HEK293T (cell line): ENCODE measurements around the gene MRPL14.

ENCODE experiments used
- CTCF ChIA-PET: fragments of 350-600 bp; formaldehyde crosslinking; extraction: SDS; loops from one replicate; lab custom pipeline; 2021; ENCODE audit warnings: antibody characterized with exemption, inconsistent platforms; lab: Yijun Ruan, JAX
- POLR2A ChIA-PET: fragments of 350-600 bp; formaldehyde crosslinking; extraction: SDS; loops from one replicate; lab custom pipeline; 2020; ENCODE audit warnings: antibody characterized with exemption, inconsistent platforms; lab: Yijun Ruan, JAX
- DNase-seq: peaks from one replicate; pipeline ENCODE4 v3.0.0; 2012; ENCODE audit warnings: mixed read lengths; ENCODE audit errors: extremely low spot score
- ARNT ChIP-seq: fragments of 450-650 bp; IDR thresholded peaks from 2 replicates; pipeline ENCODE4 v1.6.1; 2017; ENCODE audit warnings: mild to moderate bottlenecking
- BHLHE40 ChIP-seq: fragments of 450-650 bp; IDR thresholded peaks from 2 replicates; pipeline ENCODE4 v1.6.1; 2016; ENCODE audit warnings: mild to moderate bottlenecking, moderate library complexity, borderline replicate concordance
- CTBP1 ChIP-seq: fragments of 450-650 bp; IDR thresholded peaks from 2 replicates; pipeline ENCODE4 v1.6.1; 2016; ENCODE audit warnings: borderline replicate concordance
- ELF4 ChIP-seq: fragments of 450-650 bp; IDR thresholded peaks from 2 replicates; pipeline ENCODE4 v1.6.1; 2017; ENCODE audit warnings: antibody characterized with exemption
- FOXA1 ChIP-seq: fragments of 450-650 bp; IDR thresholded peaks from 2 replicates; pipeline ENCODE4 v1.6.1; 2016; ENCODE audit warnings: mild to moderate bottlenecking
- FOXK2 ChIP-seq: fragments of 450-650 bp; IDR thresholded peaks from 2 replicates; pipeline ENCODE4 v1.6.1; 2016; ENCODE audit warnings: mild to moderate bottlenecking
- FOXM1 ChIP-seq: fragments of 450-650 bp; IDR thresholded peaks from 2 replicates; pipeline ENCODE4 v1.6.1; 2017; ENCODE audit warnings: mild to moderate bottlenecking, borderline replicate concordance
- HDGF ChIP-seq: fragments of 450-650 bp; IDR thresholded peaks from 2 replicates; pipeline ENCODE4 v1.6.1; 2017; ENCODE audit warnings: antibody characterized with exemption, borderline replicate concordance
- L3MBTL2 ChIP-seq: fragments of 450-650 bp; conservative IDR thresholded peaks from 2 replicates; pipeline ENCODE4 v1.6.1; 2016; ENCODE audit warnings: mild to moderate bottlenecking
- LEF1 ChIP-seq: fragments of 450-650 bp; IDR thresholded peaks from 2 replicates; pipeline ENCODE4 v1.6.1; 2017; ENCODE audit warnings: mild to moderate bottlenecking, borderline replicate concordance
- NFRKB ChIP-seq: fragments of 450-650 bp; IDR thresholded peaks from 2 replicates; pipeline ENCODE4 v1.6.1; 2016; ENCODE audit warnings: mild to moderate bottlenecking, moderate library complexity
- PKNOX1 ChIP-seq: fragments of 450-650 bp; IDR thresholded peaks from 2 replicates; pipeline ENCODE4 v1.6.1; 2016
- SP1 ChIP-seq: fragments of 450-650 bp; IDR thresholded peaks from 2 replicates; pipeline ENCODE4 v1.6.1; 2017
- SUZ12 ChIP-seq: fragments of 450-650 bp; IDR thresholded peaks from 2 replicates; pipeline ENCODE4 v1.6.1; 2016; ENCODE audit warnings: mild to moderate bottlenecking
- TARDBP ChIP-seq: fragments of 450-650 bp; IDR thresholded peaks from 2 replicates; pipeline ENCODE4 v1.6.1; 2016
- ZNF384 ChIP-seq: fragments of 450-650 bp; IDR thresholded peaks from 2 replicates; pipeline ENCODE4 v1.6.1; 2016

Gene MRPL14

GRCh38 chr6:44080561-44081521 lies 46.4 kb downstream of the MRPL14 start:
- DNase-seq: no peak
- CTCF ChIA-PET: no interaction called here
- POLR2A ChIA-PET: no interaction called here
- TF ChIP-seq HDGF (no peak), FOXM1 (no peak), TARDBP (no peak), SP1 (no peak), CTBP1 (no peak), ARNT (no peak), PKNOX1 (no peak), ELF4 (no peak), LEF1 (no peak), FOXA1 (no peak)

DNA sequence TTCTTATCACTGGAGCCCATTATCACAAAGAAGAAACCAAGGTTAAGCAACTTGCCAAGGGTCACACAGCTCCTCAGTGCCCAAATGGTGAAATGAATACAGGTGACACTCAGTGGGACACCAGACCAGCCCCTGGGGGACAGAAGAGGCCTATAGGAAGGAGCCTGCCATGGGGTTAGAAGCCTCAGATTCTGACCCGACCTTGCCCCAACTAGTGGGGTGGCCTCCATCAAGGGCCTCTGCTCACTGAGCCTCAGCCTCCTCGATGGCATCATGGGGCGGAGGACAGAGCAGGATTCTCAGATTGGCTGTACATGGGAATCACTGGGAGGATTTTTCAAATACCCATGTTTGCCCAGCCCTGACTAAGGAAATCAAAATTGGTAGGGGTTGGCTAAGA lies 47.6 kb downstream of the MRPL14 start:
- ChIA-PET CTCF (interaction anchor here (0.6 to 2.6 kb wide), 12 partner anchors 17 to 504 kb away, joined by 3 to 22 read pairs (median 3); partner anchors contain the start of genes POLH, VEGFA and XPO5), POLR2A (interaction anchor here (0.6 to 1.5 kb wide), 3 partner anchors 307 to 810 kb away, joined by 3 to 6 read pairs (median 3); partner anchors contain the start of gene VEGFA)

DNA sequence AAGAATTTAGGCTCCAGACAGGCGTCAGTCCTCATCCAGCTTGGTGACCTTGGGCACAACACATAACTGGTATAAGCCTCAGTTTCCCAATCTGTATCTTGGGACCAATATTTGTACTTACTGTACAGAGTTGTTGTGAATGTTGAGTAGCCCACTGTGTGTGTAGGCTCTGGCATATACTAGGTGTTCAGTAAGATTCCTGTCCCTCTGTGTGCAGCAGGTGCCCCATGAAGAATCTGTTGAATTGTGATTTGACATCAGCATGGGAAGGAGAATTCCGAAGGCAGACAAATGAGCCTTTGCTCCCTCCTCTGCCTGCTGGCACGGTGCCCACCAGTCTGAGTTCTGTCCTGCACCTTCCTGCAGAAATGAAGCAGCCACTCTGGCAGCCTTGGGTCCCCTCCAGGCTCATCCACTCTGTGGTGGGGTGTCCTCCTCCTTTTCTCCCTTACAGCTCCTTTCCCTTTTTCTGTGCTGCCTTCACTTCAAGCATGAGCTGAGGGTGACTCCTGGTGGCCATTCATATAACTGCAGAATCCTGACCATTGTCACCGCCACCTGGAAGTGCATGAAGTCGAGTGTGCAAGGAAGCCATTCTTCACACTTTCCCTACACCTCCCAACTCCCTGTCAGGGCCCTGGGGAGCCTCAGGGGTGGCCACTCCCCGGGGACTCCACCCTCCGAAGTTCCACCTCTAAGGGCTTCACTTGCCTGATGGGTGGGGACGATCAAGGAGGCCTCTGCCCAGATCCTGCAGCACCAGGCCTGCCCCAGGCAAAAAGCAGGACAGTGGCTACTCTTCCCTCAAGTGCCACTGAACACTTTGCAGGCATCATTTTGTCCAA lies 48.2 kb downstream of the MRPL14 start:
- ChIA-PET CTCF (interaction anchor here (0.5 to 2.6 kb wide), 15 partner anchors 18 to 470 kb away, joined by 3 to 22 read pairs (median 3); partner anchors contain the start of gene VEGFA), POLR2A (interaction anchor here (0.6 to 1.5 kb wide), 3 partner anchors 307 to 809 kb away, joined by 3 to 6 read pairs (median 3); partner anchors contain the start of gene VEGFA)
- TF ChIP-seq CTBP1: no peak
- no peak for TF ChIP-seq SP1
- TF ChIP-seq PKNOX1: no peak
- no peak for TF ChIP-seq SUZ12
- no peak for TF ChIP-seq ARNT
- no peak for TF ChIP-seq BHLHE40
- no peak for TF ChIP-seq FOXM1
- no peak for TF ChIP-seq LEF1
- TF ChIP-seq HDGF: no peak
- no peak for TF ChIP-seq ELF4
- TF ChIP-seq ZNF384: no peak
- DNase-seq: peak; percentile 72

More for the DNA sequence above, 47.6 kb downstream of the MRPL14 start:
- no peak for DNase-seq
- TF ChIP-seq PKNOX1 (no peak), ELF4 (no peak), SP1 (no peak), LEF1 (no peak)

DNA sequence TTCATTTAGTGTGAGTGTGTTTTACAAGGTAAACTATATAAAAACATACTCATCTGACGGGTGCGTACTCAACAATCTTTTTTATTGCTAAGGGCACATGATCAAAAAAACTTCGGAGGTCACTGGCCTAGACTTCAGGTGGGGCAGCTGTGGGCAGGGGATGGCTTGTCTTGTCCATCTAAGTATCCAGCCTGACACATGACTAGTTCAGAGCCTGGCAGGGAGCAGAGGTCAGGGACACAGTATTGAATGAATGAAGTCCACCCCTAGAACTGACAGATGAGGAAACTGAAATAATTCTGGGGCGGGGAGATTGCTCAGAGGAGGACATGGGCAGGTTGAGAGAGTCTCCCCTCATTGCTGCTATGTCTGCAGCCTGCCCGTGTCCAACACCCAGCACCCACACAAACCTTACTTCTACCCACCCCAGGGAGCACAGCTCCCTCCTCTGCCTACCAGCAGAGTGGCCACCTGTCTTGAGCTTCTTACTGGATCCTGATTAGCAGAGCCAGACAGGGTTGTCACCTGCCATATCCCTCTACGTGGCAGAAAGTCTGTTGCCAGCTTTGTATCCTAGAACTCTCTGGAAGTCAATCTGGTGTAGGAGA lies 48.9 kb downstream of the MRPL14 start:
- DNase-seq: no peak
- TF ChIP-seq FOXM1: no peak
- no peak for TF ChIP-seq FOXK2
- no peak for TF ChIP-seq SP1
- TF ChIP-seq ARNT: no peak
- no peak for TF ChIP-seq ZNF384
- TF ChIP-seq L3MBTL2: no peak
- no peak for TF ChIP-seq SUZ12
- TF ChIP-seq NFRKB: no peak
- no peak for TF ChIP-seq TARDBP
- no peak for TF ChIP-seq FOXA1
- no peak for TF ChIP-seq ELF4
- ChIA-PET CTCF (interaction anchor here (0.5 to 2.6 kb wide), 15 partner anchors 18 to 470 kb away, joined by 3 to 22 read pairs (median 3); partner anchors contain the start of gene VEGFA), POLR2A (interaction anchor here (1.0 to 1.5 kb wide), 2 partner anchors 306 to 308 kb away, joined by 3 to 6 read pairs; partner anchors contain the start of gene VEGFA)

- ChIA-PET CTCF (interaction anchor here (2.6 kb wide), 1 partner anchor 411 kb away, joined by 14 read pairs; no protein-coding TSS in a partner anchor), POLR2A (no interaction called here)
- DNase-seq: no peak
- no peak for TF ChIP-seq LEF1
- no peak for TF ChIP-seq BHLHE40
- TF ChIP-seq FOXM1: no peak
- no peak for TF ChIP-seq L3MBTL2
- no peak for TF ChIP-seq SP1
- TF ChIP-seq CTBP1: no peak
- no peak for TF ChIP-seq HDGF
- no peak for TF ChIP-seq SUZ12
- no peak for TF ChIP-seq ELF4
- TF ChIP-seq ARNT: no peak
- no peak for TF ChIP-seq PKNOX1
- no peak for TF ChIP-seq TARDBP
- no peak for TF ChIP-seq ZNF384
- no peak for TF ChIP-seq NFRKB
- no peak for TF ChIP-seq FOXA1
- TF ChIP-seq FOXK2: no peak
These were observed 49.9 kb downstream of the MRPL14 start for GRCh38 chr6:44077214-44077946.
